Esophagus muscularis mucosa (tissue), 4 donors: ENCODE measurements around the gene FANCC. TPM values are rescaled to one million over a fixed set of nuclear protein-coding genes. Genes with fewer than 3 reads are reported as not detected.
A peak's percentile ranks its signal among the peaks of the same experiment; 100 is the strongest.

Experiments used
- DNase-seq: peaks from one replicate; pipeline ENCODE4 v3.0.0-alpha.2; 2017; ENCODE audit errors: extremely low spot score
- H3K27ac ChIP-seq, 4 donors: fragments of 200-600 bp; sonication (generic); replicated peaks in 1 of 4; 1 replicate in 3 of 4; 2 replicates in 1 of 4; pipeline ENCODE4 v1.5.1; 2016 to 2019; ENCODE audit warnings: mild to moderate bottlenecking in 1 of 4
- H3K27me3 ChIP-seq, 4 donors: fragments of 200-600 bp; sonication (generic); one replicate each; pipeline versions ENCODE4 v1.5.1 to v1.6.0; 2016 to 2019
- H3K36me3 ChIP-seq, 4 donors: fragments of 200-600 bp; sonication (generic); one replicate each; pipeline ENCODE4 v1.5.1; 2016 to 2019
- H3K4me1 ChIP-seq, 4 donors: fragments of 200-600 bp; sonication (generic); one replicate each; pipeline ENCODE4 v1.5.1; 2016 to 2019
- H3K4me3 ChIP-seq, 4 donors: fragments of 200-600 bp; sonication (generic); 1 replicate in 2 of 4; 2 replicates in 2 of 4; pipeline ENCODE4 v1.5.1; 2016 to 2019; ENCODE audit warnings: mild to moderate bottlenecking in 4 of 4, moderate library complexity in 1 of 4
- H3K9me3 ChIP-seq, 4 donors: fragments of 200-600 bp; sonication (generic); 1 replicate in 3 of 4; 2 replicates in 1 of 4; pipeline ENCODE4 v1.5.1; 2016 to 2019
- CTCF ChIP-seq, 3 experiments: fragments of 200-600 bp in 2 of 3; fragments of 450-650 bp in 1 of 3; sonication (generic) in 2 of 3; IDR thresholded peaks; one replicate each; pipeline ENCODE4 v1.5.1; 2017 to 2019; ENCODE audit warnings: antibody characterized with exemption in 3 of 3, mild to moderate bottlenecking in 2 of 3, moderate library complexity in 1 of 3
- EP300 ChIP-seq: sonication (generic); formaldehyde crosslinking; IDR thresholded peaks from one replicate; pipeline ENCODE4 v1.6.1; 2017; ENCODE audit warnings: antibody characterized with exemption
- POLR2A ChIP-seq: fragments of 450-650 bp; IDR thresholded peaks from one replicate; pipeline ENCODE4 v1.6.1; 2017; ENCODE audit warnings: antibody characterized with exemption, moderate library complexity, mild to moderate bottlenecking, low read depth
- POLR2AphosphoS5 ChIP-seq, 2 donors: sonication (generic); formaldehyde crosslinking; IDR thresholded peaks; one replicate each; pipeline ENCODE4 v1.6.1; 2017; ENCODE audit warnings: antibody characterized with exemption in 2 of 2
- whole genome bisulfite sequencing: methylation state at CpG from one replicate; pipeline ENCODE4 v1.1.5; 2018; 5-methylcytosine and 5-hydroxymethylcytosine counted together
- intact Hi-C: fragments of 100-400 bp; cut with DNase I; formaldehyde crosslinking; loops from one replicate; pipeline ENCODE4 v1.15.1; 2023
- total RNA-seq, 4 donors: library from RNA; depleted of rRNA; stranded (reverse); fragments of >200 nt; gene quantifications; one replicate each; pipeline versions ENCODE4 v1.1.0 to v1.2.1, GENCODE V29; 2016

Gene FANCC, protein sequence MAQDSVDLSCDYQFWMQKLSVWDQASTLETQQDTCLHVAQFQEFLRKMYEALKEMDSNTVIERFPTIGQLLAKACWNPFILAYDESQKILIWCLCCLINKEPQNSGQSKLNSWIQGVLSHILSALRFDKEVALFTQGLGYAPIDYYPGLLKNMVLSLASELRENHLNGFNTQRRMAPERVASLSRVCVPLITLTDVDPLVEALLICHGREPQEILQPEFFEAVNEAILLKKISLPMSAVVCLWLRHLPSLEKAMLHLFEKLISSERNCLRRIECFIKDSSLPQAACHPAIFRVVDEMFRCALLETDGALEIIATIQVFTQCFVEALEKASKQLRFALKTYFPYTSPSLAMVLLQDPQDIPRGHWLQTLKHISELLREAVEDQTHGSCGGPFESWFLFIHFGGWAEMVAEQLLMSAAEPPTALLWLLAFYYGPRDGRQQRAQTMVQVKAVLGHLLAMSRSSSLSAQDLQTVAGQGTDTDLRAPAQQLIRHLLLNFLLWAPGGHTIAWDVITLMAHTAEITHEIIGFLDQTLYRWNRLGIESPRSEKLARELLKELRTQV
- 1 to 10 TPM; 5.3 to 9.5 (median 6.8) TPM for total RNA-seq

- Histone ChIP-seq H3K9me3 (no peaks in the 10 kb centered on the region), H3K4me3 (peak within 1 kb of the TSS; percentile 73 to 100 (median 96)), H3K36me3 (no peaks in the 10 kb centered on the region), H3K4me1 (peaks cover 6 to 30% (median 19%) of the 10 kb centered on the region in 4 donors), H3K27me3 (no peaks in the 10 kb centered on the region), H3K27ac (peak within 1 kb of the TSS; percentile 95 to 99 (median 97))
- no CpG with 5 or more reads among the region's 89 CpGs for WGBS
- intact Hi-C loops, result loop anchor here (1.0 kb wide), 1 partner anchor 194 kb away; no protein-coding TSS in a partner anchor
- DNase-seq, result peak; percentile 96
- peak; percentile 21 for TF ChIP-seq POLR2A
- TF ChIP-seq EP300, result peak; percentile 32
- TF ChIP-seq POLR2AphosphoS5 (IDR thresholded peaks at IDR 0.05), result peak; percentile 74 to 80
- no peak for TF ChIP-seq CTCF (IDR thresholded peaks at IDR 0.05)
Observed at GRCh38 chr9:95317119-95317892, at the start of gene FANCC. Gene FANCC (minus strand): TSS chr9:95317709. CDS start chr9:95249291, 68,418 bp downstream.

GRCh38 chr9:95366731-95367325 lies 49.3 kb upstream of the FANCC start:
- TF ChIP-seq POLR2A (no peak), EP300 (no peak), POLR2AphosphoS5 (IDR thresholded peaks at IDR 0.05) (no peak), CTCF (IDR thresholded peaks at IDR 0.05) (no peak)
- 73% methylated on average over 8 of the region's 8 CpGs for WGBS
- intact Hi-C loops, result no loop called here

DNA sequence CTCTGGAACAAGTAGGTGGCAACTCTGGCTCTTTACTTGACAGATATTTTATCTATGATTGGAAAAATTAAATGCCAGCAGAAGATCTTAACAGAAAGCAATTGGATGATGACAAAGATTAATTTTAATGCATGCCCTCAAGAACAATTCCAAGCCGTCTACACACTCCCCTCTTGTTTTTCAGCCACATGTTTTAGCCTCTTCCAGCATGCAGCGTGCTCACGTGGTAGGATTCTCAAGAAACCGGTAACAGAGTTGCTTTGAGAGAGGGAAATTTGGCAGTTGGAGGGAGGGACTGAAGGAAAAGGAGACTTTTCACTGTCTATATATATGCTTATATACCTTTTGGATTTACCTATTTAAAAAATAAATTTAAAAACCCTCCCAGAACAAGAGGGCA lies 48.3 kb upstream of the FANCC start:
- intact Hi-C loops, result no loop called here
- no peak overlapping the region for H3K27ac ChIP-seq
- no peak overlapping the region for H3K4me3 ChIP-seq
- 58% methylated on average over 4 of the region's 4 CpGs for WGBS
- TF ChIP-seq POLR2AphosphoS5 (IDR thresholded peaks at IDR 0.05) (no peak), CTCF (IDR thresholded peaks at IDR 0.05) (no peak), POLR2A (no peak), EP300 (no peak)
- no peak for DNase-seq
- no peaks in the 10 kb centered on the region for H3K9me3 ChIP-seq
- peaks cover 0 to 36% (median 30%) of the 10 kb centered on the region in 4 donors for H3K4me1 ChIP-seq
- H3K27me3 ChIP-seq, result no peaks in the 10 kb centered on the region
- H3K36me3 ChIP-seq, result no peaks in the 10 kb centered on the region

More at GRCh38 chr9:95366731-95367325, 49.3 kb upstream of the FANCC start:
- Histone ChIP-seq H3K27me3 (no peaks in the 10 kb centered on the region), H3K27ac (no peak overlapping the region), H3K9me3 (no peaks in the 10 kb centered on the region), H3K36me3 (no peaks in the 10 kb centered on the region), H3K4me3 (no peak overlapping the region), H3K4me1 (peaks cover 0 to 38% (median 31%) of the 10 kb centered on the region in 4 donors)
- no peak for DNase-seq

DNA sequence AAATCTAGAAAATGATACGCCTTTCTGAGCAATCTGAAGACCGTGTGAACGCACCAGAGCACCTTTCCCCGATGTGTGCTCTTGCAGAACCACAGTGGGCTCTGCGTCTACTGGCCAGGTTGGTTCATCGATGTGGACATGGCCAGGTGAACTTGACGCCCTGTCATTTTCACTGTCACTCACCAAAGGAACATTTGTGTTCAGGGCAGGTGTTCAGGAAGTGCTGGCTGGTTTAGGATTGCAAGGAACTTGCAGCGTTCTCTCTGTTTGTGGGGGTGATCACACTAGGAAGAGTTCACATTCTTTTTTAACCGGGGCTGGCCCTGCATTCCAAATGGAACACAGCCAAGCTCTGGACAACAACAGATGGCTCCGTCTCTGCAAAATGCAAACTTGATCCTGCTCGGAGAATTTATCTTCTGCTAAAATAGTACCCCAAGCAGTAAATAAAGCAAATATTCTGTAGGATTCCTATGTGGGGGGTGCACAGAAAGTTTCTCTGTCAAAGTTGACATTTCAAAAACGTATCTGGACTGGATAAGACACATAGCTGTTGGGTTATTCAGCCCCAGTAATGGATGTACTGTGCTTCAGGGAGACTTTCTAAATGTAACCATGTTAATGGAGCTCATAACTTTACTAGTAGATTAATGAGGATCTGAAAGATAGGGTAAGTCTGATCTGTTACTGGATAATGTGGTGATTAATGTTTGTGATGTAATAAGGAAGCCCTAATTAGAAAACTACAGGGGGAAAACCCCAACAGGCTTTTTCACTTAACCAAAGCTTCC lies 45.7 kb upstream of the FANCC start:
- WGBS, result 46% methylated on average over 12 of the region's 12 CpGs
- intact Hi-C loops, result loop anchor here (5.0 kb wide), 1 partner anchor 139 kb away; no protein-coding TSS in a partner anchor
- H3K27ac ChIP-seq, result no peak overlapping the region

More for the DNA sequence above, 45.7 kb upstream of the FANCC start:
- no peak for DNase-seq
- Histone ChIP-seq H3K27me3 (no peaks in the 10 kb centered on the region), H3K9me3 (no peaks in the 10 kb centered on the region), H3K4me3 (no peak overlapping the region), H3K4me1 (peaks cover 0 to 15% (median 11%) of the 10 kb centered on the region in 4 donors), H3K36me3 (no peaks in the 10 kb centered on the region)
- TF ChIP-seq POLR2A (no peak), EP300 (no peak), POLR2AphosphoS5 (IDR thresholded peaks at IDR 0.05) (no peak), CTCF (IDR thresholded peaks at IDR 0.05) (no peak)
